GM19455 (cell line): ENCODE measurements around the gene KCNH1.

Experiments used
- ATAC-seq: cut with Tn5 transposase; IDR thresholded peaks from one replicate; pipeline ENCODE4 v1.9.1; 2021; ENCODE audit not compliant: unreplicated experiment

KCNH1 gene, protein sequence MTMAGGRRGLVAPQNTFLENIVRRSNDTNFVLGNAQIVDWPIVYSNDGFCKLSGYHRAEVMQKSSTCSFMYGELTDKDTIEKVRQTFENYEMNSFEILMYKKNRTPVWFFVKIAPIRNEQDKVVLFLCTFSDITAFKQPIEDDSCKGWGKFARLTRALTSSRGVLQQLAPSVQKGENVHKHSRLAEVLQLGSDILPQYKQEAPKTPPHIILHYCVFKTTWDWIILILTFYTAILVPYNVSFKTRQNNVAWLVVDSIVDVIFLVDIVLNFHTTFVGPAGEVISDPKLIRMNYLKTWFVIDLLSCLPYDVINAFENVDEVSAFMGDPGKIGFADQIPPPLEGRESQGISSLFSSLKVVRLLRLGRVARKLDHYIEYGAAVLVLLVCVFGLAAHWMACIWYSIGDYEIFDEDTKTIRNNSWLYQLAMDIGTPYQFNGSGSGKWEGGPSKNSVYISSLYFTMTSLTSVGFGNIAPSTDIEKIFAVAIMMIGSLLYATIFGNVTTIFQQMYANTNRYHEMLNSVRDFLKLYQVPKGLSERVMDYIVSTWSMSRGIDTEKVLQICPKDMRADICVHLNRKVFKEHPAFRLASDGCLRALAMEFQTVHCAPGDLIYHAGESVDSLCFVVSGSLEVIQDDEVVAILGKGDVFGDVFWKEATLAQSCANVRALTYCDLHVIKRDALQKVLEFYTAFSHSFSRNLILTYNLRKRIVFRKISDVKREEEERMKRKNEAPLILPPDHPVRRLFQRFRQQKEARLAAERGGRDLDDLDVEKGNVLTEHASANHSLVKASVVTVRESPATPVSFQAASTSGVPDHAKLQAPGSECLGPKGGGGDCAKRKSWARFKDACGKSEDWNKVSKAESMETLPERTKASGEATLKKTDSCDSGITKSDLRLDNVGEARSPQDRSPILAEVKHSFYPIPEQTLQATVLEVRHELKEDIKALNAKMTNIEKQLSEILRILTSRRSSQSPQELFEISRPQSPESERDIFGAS

DNA sequence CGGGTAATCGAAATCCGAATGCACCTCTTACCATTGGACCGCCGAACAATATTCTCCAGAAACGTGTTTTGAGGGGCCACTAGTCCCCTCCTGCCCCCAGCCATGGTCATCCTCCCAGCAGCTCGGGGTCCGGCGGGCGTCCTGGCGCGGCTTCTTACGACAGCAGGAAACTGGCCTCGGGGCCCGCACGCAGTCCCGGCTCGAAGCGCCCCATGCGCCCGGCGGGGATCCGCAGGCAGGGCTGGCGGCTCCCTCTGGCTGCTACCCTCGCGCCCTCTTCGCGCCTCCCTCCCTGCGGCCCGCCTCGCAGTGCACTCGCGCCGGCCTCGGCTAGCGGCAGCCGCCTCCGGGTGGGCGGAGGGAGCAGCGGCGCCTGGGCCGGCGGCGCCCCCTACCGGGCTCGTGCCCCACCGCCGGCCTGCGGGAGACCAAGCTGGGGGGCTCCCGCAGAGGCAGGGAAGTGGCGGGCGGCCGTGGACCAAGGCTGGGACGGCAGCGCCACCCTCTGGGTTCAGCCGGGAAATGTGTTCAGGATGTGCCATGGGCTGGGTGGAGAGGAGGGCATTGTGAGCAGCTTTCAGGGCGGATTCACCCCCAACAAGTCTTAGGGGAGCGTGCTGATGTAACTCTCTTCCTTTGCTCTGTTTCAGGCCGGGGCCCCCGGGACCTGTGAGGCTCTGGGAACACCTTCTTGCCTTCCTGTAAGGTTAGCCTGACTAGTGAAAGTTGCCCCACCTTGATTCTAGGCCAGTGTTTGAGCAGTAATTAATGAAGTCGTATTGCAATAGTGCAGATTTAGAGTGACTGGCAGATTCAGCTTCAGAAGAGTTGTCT lies at the start of gene KCNH1:
TSS of gene KCNH1 (minus strand) at position 313 of the 834 bp plus-strand sequence. CDS start at position 110, 203 bp downstream.
- ATAC-seq: peak; percentile 87

DNA sequence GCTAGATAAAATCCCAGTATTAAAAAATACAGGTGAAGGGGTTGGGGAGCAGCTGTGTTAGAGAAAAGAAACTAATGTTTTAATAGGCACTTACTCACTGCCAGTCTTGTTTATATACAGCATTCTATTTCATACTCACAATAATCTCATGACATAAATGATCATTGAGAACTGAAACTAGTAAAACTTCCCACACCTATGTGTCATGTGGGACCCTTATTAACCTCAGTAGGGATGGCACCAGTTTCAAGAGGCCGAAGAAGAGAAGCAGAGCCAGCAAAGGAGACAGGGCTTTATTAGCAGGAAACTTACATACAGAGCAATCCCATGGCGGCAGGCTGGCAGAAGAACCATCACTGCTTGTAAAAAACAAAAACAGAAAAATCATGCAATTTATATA lies 48.8 kb upstream of the KCNH1 start:
- no peak for ATAC-seq

DNA sequence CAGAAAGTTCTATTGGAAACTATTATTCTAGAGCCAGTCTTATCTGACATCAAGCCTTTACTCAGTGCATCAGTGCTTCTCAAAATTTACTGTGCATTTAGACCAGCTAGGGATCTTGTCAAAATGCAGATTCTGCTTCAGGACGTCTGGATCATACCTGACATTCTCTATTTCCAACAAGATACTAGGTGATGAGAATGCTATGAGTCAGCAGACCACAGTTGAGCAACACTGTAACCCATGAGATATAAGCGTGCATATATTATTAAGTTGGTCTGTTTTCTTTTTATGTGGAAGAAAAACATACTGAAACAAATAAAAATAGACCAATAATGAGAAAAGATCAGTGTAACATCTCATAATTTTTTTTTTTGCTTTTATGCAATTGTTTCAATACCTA lies 40.4 kb upstream of the KCNH1 start:
- no peak for ATAC-seq

DNA sequence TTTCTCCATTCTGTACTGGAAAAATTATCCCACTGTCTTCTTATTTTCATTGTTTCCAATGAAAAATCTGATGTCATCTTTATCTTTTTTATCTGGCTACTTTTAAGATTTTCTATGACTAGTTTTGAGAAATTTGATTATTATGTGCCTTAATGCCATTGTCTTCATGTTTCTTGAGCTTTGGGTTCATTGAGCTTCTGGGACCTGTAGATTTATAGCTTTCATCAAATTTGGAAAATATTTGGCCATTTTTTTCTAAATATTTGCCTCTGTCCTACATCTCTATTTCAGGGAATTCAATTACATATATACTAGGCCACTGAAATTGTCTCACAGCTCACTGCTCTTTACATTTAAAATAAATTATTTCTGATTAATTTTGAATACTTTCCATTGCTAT lies 38.7 kb upstream of the KCNH1 start:
- no peak for ATAC-seq

DNA sequence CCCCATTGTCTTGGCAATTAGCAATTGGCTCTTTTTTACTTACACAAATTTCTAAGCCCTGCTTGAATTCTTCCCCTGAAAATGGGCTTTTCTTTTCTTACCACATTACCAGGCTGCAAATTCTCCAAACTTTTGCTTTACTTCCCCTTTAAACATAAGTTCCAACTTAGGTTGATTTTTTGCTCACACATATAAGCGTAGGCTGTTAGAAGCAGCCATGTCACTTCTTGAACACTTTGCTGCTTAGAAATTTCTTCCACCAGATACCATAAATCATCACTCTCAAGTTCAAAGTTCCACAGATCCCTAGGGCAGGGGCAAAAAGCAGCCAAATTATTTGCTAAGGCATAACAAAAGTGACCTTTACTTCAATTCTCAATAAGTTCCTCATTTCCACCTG lies 35.4 kb upstream of the KCNH1 start:
- ATAC-seq: no peak

DNA sequence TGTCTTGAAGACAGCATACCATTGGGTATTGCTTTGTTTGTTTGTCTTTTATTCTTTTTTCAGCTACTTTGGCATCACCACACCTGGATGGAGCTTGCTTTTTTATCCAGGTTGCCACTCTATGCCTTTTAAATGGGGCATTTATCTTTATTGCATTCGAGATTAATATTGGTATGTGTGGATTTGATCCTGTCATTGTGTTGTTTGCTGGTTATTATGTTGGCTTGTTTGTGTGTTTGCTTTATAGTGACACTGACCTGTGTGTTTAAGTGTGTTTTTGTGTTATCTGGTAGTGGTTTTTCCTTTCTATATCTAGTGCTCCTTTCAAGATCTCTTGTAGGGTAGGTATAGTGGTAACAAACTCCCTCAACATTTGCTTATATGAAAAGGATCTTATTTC lies 24.9 kb upstream of the KCNH1 start:
- no peak for ATAC-seq

DNA sequence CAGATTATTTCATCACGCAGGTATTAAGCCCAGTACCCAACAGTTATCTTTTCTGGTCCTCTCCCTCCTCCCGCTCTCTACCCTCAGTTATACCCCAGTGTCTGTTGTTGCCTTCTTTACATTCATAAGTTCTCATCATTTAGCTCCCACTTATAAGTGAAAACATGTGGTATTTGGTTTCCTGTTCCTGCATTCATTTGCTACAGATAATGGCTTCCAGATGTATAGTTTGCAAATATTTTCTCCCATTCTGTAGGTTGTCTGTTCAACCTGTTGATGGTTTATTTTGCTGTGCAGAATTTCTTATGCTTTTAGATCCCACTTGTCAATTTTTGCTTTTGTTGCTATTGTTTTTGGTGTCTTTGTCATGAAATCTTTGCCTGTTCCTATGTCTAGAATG lies 21.1 kb upstream of the KCNH1 start:
- ATAC-seq: no peak

DNA sequence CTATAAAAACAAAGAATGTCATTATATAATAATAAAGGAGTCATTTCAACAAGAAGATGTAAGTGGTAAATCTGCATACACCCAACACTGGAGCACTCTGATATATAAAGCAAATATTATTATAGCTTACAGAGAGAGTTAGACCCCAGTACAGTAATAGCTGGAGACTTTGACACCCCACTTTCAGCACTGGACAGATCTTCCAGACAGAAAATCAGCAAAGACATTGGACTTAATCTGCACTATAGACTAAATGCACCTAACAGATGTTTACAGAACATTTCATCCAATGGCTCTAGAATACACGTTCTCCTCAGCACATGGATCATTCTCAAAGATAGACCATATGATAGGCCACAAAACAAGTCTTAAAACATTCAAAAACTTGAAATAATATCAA lies 20.0 kb upstream of the KCNH1 start:
- ATAC-seq: no peak

DNA sequence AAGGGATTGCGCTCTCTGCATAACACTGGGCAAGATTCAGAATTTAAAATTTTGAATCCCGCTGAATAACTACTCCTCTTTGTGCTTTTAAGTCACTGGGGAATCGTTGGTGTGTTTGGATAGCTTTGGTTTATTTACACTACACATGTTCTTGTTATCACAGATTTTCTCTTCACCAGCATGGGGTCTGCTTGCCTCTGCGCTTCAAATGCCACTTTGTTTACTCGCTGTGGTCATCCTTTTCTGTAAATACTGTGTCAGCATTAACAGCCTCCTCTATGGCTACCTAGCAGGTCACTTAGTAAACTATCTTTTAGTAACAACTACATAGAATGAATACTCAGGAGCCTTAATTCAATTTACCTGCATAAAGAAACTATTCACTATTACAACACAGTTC lies 14.4 kb upstream of the KCNH1 start:
- no peak for ATAC-seq

DNA sequence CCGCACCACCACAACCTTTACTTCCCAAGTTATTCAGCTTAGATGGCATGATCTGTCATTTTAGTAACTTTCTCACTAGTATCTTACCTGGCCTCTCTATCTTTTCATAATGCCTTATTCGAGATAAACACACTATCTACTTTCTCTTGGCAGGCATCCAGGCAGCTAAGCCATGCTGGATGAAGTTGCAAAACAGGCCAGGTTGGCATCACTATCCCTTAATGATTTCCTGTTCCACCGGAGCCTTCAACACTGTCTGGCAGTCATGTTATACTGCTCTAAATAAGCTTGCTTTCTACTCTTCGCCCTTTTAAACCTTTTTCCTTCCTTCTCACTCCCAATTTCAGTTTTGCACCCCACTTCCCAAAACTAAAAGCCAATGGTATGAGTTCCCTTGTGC lies 12.0 kb upstream of the KCNH1 start:
- no peak for ATAC-seq

DNA sequence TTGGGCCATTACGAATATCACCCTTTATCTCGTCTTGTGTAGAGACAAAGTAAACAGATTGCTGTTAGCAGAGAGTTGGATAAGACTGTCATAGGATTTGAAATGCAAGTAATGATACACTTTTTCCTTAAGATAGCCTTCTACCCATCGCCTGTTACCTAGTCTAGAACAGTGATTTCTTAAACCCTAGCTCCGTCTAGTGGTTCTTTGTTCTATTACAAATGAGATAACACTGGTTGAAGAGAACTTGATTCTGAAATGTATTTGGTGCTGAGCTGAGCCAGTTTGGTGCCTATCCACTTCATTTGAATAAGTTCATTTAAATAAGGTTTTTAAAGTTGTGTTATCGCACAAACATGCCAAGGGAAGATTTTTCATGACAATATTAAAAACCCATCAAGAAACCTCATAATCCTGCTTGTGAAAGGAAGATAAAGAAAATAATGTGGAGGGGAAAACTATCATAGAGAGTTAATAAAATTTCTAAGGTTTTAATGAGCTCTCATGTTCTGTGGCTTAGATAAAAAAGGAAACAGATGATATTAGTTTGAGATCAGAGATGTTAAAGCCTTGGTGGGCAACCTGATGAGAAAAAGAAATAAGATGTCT lies 1.5 kb upstream of the KCNH1 start:
- no peak for ATAC-seq

DNA sequence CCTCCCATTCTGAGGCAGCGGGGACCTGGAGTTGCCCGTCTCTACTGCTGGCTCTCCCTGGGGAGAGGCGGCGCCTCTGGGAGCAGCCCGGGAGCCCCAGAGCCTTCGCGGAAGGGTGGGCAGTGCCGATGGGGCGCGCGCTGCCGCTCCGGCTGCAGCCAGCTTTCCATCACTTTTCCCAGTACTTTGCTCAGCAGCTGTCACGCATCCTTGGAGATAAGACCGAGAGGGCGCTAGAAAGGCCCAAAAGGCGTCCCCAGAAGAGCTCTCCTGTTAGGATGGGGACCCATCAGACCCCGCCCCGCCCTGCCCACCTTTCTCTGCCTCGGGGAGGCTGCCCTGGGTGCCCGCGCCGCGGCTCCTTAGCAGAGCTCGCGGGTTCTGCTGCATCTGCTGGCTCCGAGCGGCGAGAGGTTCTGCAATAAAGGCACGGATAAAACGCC lies 534 bp downstream of the KCNH1 start:
- no peak for ATAC-seq

DNA sequence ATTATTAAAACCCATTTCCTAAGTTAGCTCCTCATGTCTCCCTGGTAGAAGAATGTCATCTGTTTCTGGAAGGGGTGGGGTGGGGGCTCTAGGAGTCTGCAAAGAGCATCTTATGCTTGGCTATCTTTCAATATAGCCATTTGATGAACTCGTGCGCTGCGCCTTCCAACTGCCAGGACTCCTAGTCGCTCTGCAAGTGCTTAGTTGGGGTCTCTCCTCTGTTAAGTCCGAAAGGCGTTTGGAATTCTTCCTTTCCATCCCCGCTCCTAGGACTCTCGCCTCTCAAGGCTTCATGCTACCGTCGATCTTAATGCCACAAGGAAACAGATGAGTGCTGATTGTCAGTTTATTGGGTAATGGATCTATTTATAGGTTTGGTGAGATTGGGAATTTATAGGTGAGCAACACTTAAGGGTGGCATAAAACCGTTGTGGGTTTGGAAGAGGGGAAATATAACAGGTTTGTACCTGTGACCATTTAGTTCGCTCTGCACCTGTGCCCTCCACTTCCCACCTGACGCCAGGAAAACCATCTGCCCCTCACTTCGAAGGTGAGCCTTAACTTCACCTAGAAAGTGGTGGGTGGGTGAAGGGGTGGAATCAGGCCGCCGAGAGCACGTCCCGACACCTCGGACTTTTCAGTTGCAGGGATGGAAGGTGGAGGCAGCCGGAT lies 1.1 kb downstream of the KCNH1 start:
- no peak for ATAC-seq

DNA sequence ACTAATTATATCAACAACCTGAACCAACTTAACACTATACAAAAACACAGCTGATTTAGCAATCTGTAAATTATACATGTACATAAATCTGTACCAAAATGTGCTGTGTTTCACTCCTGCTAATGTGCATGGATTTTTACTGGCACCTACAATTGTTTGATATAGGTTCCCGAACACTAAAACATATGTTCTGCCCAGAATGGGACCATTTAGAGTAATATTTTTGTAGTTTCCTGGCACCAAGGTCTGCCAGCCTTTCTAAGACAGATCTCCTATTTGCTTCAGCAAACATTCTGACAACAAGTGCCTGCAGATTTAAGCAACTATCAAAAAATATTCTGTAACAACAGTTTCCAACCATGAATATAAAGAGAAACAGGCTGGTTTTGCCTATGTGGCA lies 4.2 kb downstream of the KCNH1 start:
- ATAC-seq: no peak

DNA sequence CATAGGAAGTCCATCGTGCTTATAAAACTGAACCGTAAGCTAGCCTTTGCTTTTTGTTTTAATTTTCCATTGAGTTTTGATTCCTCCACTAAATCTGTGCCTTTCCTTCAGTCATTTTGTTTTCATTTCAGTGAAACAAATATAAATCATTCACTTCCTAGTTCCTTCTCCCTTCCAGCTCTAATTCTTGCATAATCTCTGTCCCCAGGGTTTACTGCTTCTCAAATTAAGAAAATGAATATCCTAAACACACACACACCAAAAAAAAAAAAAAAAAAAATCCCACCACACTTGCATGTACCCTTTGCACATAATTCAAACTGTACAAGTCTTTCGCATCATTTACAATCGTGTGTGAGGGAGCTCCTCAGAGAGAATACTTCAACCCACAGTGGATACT lies 6.8 kb downstream of the KCNH1 start:
- ATAC-seq: no peak

DNA sequence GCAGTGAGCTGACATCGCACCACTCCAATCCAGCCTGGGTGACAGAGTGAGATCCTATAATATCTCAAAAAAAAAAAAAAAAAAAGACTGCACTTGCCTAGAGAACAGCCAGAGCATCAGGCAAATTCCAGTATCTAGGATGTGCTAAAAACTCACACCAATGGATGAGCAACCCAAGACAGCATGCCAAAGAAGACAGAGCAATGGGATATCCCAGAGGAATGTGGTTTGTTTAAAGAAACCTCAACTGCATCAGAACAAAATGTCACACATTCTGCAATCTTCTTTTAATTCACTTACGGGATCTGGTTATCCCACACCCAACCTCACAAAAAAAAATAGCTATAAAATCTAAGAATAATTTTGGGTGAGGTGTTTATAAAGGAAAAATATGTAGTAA lies 7.3 kb downstream of the KCNH1 start:
- ATAC-seq: no peak

DNA sequence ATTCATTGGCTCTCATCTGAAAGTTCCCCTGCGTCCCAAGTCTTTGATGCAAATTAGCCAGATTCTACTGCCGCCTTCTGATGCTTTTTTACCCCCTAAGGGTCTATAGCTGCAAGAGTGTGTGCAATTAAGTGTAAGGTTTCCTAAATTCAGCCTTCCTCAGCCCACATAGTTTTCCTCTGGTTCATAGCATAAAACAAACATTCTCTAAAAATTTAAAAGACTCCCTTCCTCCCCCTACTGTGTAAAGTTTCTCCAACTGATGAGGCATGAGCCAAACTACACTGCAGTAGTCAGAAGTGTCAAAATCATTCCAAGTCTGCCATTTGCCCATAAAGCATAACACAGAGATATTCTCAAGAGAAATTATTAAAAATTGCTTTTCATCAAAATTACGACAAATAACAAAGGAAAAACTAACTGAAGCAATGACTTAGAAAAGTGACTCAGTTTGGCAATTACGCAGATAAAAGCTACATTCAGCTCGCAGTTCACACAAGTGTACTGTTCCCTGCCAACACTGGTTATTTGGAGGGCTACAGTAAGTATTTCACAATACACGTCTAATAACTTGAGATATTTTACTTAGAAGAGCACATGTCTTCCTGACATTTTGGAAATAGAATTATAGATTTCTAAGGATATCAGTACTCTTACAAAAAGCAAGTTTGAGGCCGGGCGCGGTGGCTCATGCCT lies 15.4 kb downstream of the KCNH1 start:
- no peak for ATAC-seq

DNA sequence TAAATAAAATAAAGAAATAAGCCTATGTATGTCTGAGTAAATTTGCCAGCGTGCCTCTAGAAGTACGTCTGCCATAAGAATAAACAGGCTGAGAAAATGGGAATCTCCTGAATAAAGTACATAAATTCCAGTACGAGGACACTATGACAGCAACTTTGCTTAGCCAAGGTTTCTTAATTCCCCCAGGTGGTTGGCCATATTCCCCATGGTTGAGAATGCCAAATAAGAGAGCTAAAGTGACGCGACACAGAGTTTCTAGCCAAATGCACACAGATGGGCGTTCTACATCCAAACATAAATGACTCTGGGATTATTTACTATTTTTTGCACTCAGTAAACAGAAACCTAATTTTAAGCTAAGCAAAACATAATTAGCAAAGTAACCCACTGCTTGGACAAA lies 19.5 kb downstream of the KCNH1 start:
- no peak for ATAC-seq

DNA sequence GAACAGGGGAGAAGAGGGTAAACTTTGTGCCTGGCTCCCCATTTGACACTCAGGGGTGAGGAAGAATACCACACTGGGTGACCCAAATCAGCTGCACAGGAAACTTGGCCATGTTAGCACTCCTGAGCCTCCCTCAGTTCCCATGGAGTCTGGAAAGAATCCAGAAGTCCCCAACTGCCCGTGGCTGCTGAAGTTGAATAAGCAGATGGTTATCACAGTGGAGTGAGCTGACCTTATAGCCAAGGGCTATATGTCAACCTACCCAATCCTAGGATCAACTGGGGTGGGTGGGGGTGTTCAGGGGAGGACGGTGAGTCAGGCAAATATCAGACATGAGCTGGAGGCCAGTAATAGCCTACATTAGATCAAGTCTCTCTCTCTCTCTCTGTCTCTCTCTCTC lies 20.4 kb downstream of the KCNH1 start:
- no peak for ATAC-seq

DNA sequence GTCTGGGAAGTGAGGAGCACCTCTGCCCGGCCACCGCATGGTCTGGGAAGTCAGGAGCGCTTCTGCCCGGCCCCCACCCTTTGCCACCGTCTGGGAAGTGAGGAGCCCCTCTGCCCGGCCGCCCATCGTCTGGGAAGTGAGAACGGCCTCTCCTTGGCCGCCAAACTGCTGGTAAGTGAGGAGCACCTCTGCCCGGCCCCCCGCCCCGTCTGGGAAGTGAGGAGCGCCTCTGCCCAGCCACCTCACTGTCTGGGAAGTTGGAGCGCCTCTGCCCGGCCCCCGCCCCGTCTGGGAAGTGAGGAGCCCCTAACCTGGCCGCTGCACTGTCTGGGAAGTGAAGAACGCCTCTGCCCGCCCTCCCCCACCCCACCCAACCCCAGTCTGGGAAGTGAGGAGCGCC lies 22.6 kb downstream of the KCNH1 start:
- no peak for ATAC-seq
